Nephron progenitor cell (in vitro differentiated cells): ENCODE measurements around the gene TRIM68.

Experiments
- DNase-seq: peaks from one replicate; pipeline ENCODE4 v3.0.0; 2021
- H3K27ac Mint-ChIP-seq: 2 replicates; pipeline ENCODE4 v1.8.0; 2021; ENCODE audit warnings: mild to moderate bottlenecking, moderate library complexity, mixed read lengths
- H3K27me3 Mint-ChIP-seq: 2 replicates; pipeline ENCODE4 v1.8.0; 2021; ENCODE audit warnings: mild to moderate bottlenecking, low read depth, mixed read lengths; ENCODE audit not compliant: poor library complexity
- H3K36me3 Mint-ChIP-seq: 2 replicates; pipeline ENCODE4 v1.8.0; 2021; ENCODE audit warnings: low read depth, mixed read lengths
- H3K4me1 Mint-ChIP-seq: 2 replicates; pipeline ENCODE4 v1.8.0; 2021; ENCODE audit warnings: mixed read lengths
- H3K4me3 Mint-ChIP-seq: 2 replicates; pipeline ENCODE4 v1.8.0; 2021; ENCODE audit warnings: mild to moderate bottlenecking, moderate library complexity, mixed read lengths
- H3K9me3 Mint-ChIP-seq: 2 replicates; pipeline ENCODE4 v1.8.0; 2021; ENCODE audit warnings: mild to moderate bottlenecking, moderate library complexity, mixed read lengths
- CTCF ChIP-seq: fragments of 200-600 bp; sonication (generic); IDR thresholded peaks from 2 replicates; pipeline ENCODE4 v1.5.0; 2021; ENCODE audit warnings: antibody characterized with exemption

Gene TRIM68

GRCh38 chr11:4576880-4577279, 31.2 kb downstream of the TRIM68 start:
- H3K9me3 Mint-ChIP-seq = no peaks in the 10 kb centered on the region
- no peak overlapping the region for H3K27ac Mint-ChIP-seq
- no peaks in the 10 kb centered on the region for H3K36me3 Mint-ChIP-seq
- no peak for DNase-seq
- H3K4me3 Mint-ChIP-seq = no peak overlapping the region
- TF ChIP-seq CTCF = no peak
- H3K4me1 Mint-ChIP-seq = peaks cover 37% of the 10 kb centered on the region
- peaks cover 37% of the 10 kb centered on the region for H3K27me3 Mint-ChIP-seq

- no peak overlapping the region for H3K4me3 Mint-ChIP-seq
- no peak overlapping the region for H3K27ac Mint-ChIP-seq
- H3K9me3 Mint-ChIP-seq = peaks cover 10% of the 10 kb centered on the region
These were observed 39.0 kb downstream of the TRIM68 start for GRCh38 chr11:4569075-4569474.

GRCh38 chr11:4565371-4565770, 42.7 kb downstream of the TRIM68 start:
- no peak for TF ChIP-seq CTCF
- Mint-ChIP-seq H3K9me3 (peaks cover 38% of the 10 kb centered on the region), H3K4me1 (no peaks in the 10 kb centered on the region), H3K27me3 (peaks cover 8% of the 10 kb centered on the region), H3K27ac (no peak overlapping the region), H3K4me3 (no peak overlapping the region), H3K36me3 (no peaks in the 10 kb centered on the region)
- DNase-seq = no peak

More at GRCh38 chr11:4569075-4569474, 39.0 kb downstream of the TRIM68 start:
- Mint-ChIP-seq H3K36me3 (no peaks in the 10 kb centered on the region), H3K27me3 (peaks cover 10% of the 10 kb centered on the region), H3K4me1 (no peaks in the 10 kb centered on the region)
- DNase-seq = no peak
- TF ChIP-seq CTCF = no peak

- no peak for DNase-seq
- Mint-ChIP-seq H3K4me3 (no peak overlapping the region), H3K27me3 (peaks cover 10% of the 10 kb centered on the region), H3K27ac (no peak overlapping the region), H3K9me3 (peaks cover 38% of the 10 kb centered on the region), H3K36me3 (no peaks in the 10 kb centered on the region), H3K4me1 (no peaks in the 10 kb centered on the region)
- no peak for TF ChIP-seq CTCF
These were observed 47.6 kb downstream of the TRIM68 start for GRCh38 chr11:4560467-4560866.

- no peak overlapping the region for H3K4me3 Mint-ChIP-seq
- no peaks in the 10 kb centered on the region for H3K4me1 Mint-ChIP-seq
These were observed 48.2 kb downstream of the TRIM68 start for GRCh38 chr11:4559527-4560440.

More at GRCh38 chr11:4559527-4560440, 48.2 kb downstream of the TRIM68 start:
- TF ChIP-seq CTCF = no peak
- no peaks in the 10 kb centered on the region for H3K36me3 Mint-ChIP-seq
- no peak for DNase-seq
- H3K9me3 Mint-ChIP-seq = peaks cover 34% of the 10 kb centered on the region
- peaks cover 16% of the 10 kb centered on the region for H3K27me3 Mint-ChIP-seq
- no peak overlapping the region for H3K27ac Mint-ChIP-seq
